ENCODE measurements around the gene CLOCK. TPM values are rescaled to one million over a fixed set of nuclear protein-coding genes. Genes with fewer than 3 reads are reported as not detected.
A peak's percentile ranks its signal among the peaks of the same experiment; 100 is the strongest.

CLOCK gene
- total and polyA plus RNA-seq, 2 of the 13 experiments (the other 11 are each of a cell fraction or from before 2014, with no cell fraction given): 8.8 to 13.5 TPM

GRCh38 chr4:55545641-55546505 is 836 bp downstream of the CLOCK start (continued):
- TF ChIP-seq, protein P1, sequence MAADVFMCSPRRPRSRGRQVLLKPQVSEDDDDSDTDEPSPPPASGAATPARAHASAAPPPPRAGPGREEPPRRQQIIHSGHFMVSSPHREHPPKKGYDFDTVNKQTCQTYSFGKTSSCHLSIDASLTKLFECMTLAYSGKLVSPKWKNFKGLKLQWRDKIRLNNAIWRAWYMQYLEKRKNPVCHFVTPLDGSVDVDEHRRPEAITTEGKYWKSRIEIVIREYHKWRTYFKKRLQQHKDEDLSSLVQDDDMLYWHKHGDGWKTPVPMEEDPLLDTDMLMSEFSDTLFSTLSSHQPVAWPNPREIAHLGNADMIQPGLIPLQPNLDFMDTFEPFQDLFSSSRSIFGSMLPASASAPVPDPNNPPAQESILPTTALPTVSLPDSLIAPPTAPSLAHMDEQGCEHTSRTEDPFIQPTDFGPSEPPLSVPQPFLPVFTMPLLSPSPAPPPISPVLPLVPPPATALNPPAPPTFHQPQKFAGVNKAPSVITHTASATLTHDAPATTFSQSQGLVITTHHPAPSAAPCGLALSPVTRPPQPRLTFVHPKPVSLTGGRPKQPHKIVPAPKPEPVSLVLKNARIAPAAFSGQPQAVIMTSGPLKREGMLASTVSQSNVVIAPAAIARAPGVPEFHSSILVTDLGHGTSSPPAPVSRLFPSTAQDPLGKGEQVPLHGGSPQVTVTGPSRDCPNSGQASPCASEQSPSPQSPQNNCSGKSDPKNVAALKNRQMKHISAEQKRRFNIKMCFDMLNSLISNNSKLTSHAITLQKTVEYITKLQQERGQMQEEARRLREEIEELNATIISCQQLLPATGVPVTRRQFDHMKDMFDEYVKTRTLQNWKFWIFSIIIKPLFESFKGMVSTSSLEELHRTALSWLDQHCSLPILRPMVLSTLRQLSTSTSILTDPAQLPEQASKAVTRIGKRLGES (CRISPR knock-in tag; IDR thresholded peaks at IDR 0.05; ENCODE audit: borderline replicate concordance): no peak
- TF ChIP-seq CERS6 (CRISPR knock-in tag; IDR thresholded peaks at IDR 0.05): no peak
- TF ChIP-seq PTBP1 (IDR thresholded peaks at IDR 0.05; ENCODE audit: low read depth, low read length, poor library complexity, severe bottlenecking): peak; percentile 68
- 0 out of 2 replicates have a peak, but pooled peaks have one; percentile 34 for TF ChIP-seq ZNF205 (CRISPR knock-in tag; IDR thresholded peaks at IDR 0.05)
- TF ChIP-seq ZFP82 (CRISPR knock-in tag; IDR thresholded peaks at IDR 0.05; ENCODE audit: borderline replicate concordance): no peak
- TF ChIP-seq ZMAT3 (CRISPR knock-in tag; conservative IDR thresholded peaks at IDR 0.05): no peak; the same call in 1 of the 2 replicates
- TF ChIP-seq, protein P2, sequence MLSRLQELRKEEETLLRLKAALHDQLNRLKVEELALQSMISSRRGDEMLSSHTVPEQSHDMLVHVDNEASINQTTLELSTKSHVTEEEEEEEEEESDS (CRISPR knock-in tag; IDR thresholded peaks at IDR 0.05; ENCODE audit: borderline replicate concordance): no peak
- peak; percentile 50; the same call in 1 of the 2 replicates for TF ChIP-seq RNF2 (conservative IDR thresholded peaks at IDR 0.05; ENCODE audit: low read depth)
- TF ChIP-seq ZSCAN29 (CRISPR knock-in tag; conservative IDR thresholded peaks at IDR 0.05): peak; percentile 69; the same call in 1 of the 2 replicates
- TF ChIP-seq YEATS4 (CRISPR knock-in tag; IDR thresholded peaks at IDR 0.05; ENCODE audit: borderline replicate concordance): peak; percentile 80
- TF ChIP-seq SNAPC4 (CRISPR knock-in tag; IDR thresholded peaks at IDR 0.05): 0 out of 2 replicates have a peak, but pooled peaks have one; percentile 18
- TF ChIP-seq, protein P3, sequence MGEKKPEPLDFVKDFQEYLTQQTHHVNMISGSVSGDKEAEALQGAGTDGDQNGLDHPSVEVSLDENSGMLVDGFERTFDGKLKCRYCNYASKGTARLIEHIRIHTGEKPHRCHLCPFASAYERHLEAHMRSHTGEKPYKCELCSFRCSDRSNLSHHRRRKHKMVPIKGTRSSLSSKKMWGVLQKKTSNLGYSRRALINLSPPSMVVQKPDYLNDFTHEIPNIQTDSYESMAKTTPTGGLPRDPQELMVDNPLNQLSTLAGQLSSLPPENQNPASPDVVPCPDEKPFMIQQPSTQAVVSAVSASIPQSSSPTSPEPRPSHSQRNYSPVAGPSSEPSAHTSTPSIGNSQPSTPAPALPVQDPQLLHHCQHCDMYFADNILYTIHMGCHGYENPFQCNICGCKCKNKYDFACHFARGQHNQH (CRISPR knock-in tag; IDR thresholded peaks at IDR 0.05): no peak; the same call in 1 of the 2 replicates
- TF ChIP-seq KLF9 (CRISPR knock-in tag; IDR thresholded peaks at IDR 0.05; ENCODE audit: low read depth): no peak
- TF ChIP-seq ZNF382 (CRISPR knock-in tag; IDR thresholded peaks at IDR 0.05; ENCODE audit: borderline replicate concordance): no peak
- TF ChIP-seq ZNF782 (CRISPR knock-in tag; IDR thresholded peaks at IDR 0.05; ENCODE audit: borderline replicate concordance): no peak
- TF ChIP-seq U2AF2 (IDR thresholded peaks at IDR 0.05; ENCODE audit: low read depth, low read length): no peak
- no peak for TF ChIP-seq FOXO1 (CRISPR knock-in tag; IDR thresholded peaks at IDR 0.05)
- TF ChIP-seq ARHGAP35 (CRISPR knock-in tag; IDR thresholded peaks at IDR 0.05; ENCODE audit: borderline replicate concordance): no peak
